Activated T-helper 17 cell treated with anti-CD3 and anti-CD28 coated beads, Interleukin-2, amount 50 U/mL, for 72 hours (primary cell): ENCODE results near the gene TREML4. TPM values are rescaled to one million over a fixed set of nuclear protein-coding genes. Genes with fewer than 3 reads are reported as not detected.

ENCODE experiments used
- ATAC-seq: fragments of 150-1000 bp; cut with Tn5 transposase; replicated peaks from 2 replicates; pipeline ENCODE4 v1.10.0; 2021; ENCODE audit warnings: mild to moderate bottlenecking, moderate library complexity
- H3K27ac Mint-ChIP-seq: one replicate; pipeline ENCODE4 v1.8.0; 2022; ENCODE audit warnings: mixed read lengths
- H3K27me3 Mint-ChIP-seq: one replicate; pipeline ENCODE4 v1.8.0; 2022; ENCODE audit warnings: mixed read lengths
- H3K36me3 Mint-ChIP-seq: one replicate; pipeline ENCODE4 v1.8.0; 2022; ENCODE audit warnings: low read depth, mild to moderate bottlenecking, mixed read lengths
- H3K4me1 Mint-ChIP-seq: one replicate; pipeline ENCODE4 v1.8.0; 2022; ENCODE audit warnings: mixed read lengths
- H3K4me3 Mint-ChIP-seq: one replicate; pipeline ENCODE4 v1.8.0; 2022; ENCODE audit warnings: mild to moderate bottlenecking, mixed read lengths
- H3K9me3 Mint-ChIP-seq: one replicate; pipeline ENCODE4 v1.8.0; 2022; ENCODE audit warnings: mixed read lengths
- total RNA-seq, 2 donors: library from RNA; stranded (reverse); gene quantifications; one replicate each; pipeline ENCODE4 v1.2.3, GENCODE V29; 2022

The TREML4 gene
- total RNA-seq, 2 donors from 2014 or later, result not detected

- no peak overlapping the region for H3K27ac Mint-ChIP-seq
- H3K4me3 Mint-ChIP-seq, result no peak overlapping the region
- H3K36me3 Mint-ChIP-seq, result no peaks in the 10 kb centered on the region
- peaks cover 3% of the 10 kb centered on the region for H3K4me1 Mint-ChIP-seq
- peaks cover 5% of the 10 kb centered on the region for H3K27me3 Mint-ChIP-seq
- peaks cover 4% of the 10 kb centered on the region for H3K9me3 Mint-ChIP-seq
- ATAC-seq, result no peak
Measured at GRCh38 chr6:41255110-41255509, 27.0 kb downstream of the TREML4 start.

DNA sequence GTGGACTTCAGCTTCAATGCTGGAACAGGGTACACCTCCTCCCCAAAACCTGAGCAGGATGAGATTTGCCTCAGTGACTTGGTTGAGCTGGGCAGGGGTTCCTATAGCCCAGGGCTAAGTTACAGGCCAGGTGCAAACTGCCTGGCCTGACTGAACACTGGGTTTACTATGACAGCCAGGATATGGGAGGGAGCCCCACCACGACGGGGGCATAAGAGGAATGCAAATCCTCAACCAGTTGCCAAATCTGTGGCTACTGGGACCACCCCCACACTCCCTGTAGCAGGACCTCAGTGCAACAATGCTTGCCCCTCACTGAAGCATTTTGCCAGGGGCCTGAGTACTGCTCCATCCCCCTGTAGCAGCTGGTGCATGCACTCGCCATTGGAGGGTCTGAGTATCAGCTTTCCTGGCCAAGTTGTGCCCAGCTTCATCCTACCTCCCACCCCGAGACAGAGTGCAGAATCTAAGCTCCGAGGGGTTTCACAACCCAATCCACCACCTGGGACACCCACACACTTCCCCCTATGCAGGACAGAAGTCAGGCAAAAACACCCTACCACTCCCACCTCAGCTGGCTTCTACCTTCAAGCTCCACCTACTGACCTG, 27.6 kb downstream of the TREML4 start:
- no peaks in the 10 kb centered on the region for H3K36me3 Mint-ChIP-seq
- H3K9me3 Mint-ChIP-seq, result peaks cover 4% of the 10 kb centered on the region
- no peak overlapping the region for H3K4me3 Mint-ChIP-seq
- peaks cover 3% of the 10 kb centered on the region for H3K4me1 Mint-ChIP-seq
- no peak for ATAC-seq
- no peak overlapping the region for H3K27ac Mint-ChIP-seq
- H3K27me3 Mint-ChIP-seq, result peaks cover 5% of the 10 kb centered on the region

GRCh38 chr6:41256383-41256782, 28.2 kb downstream of the TREML4 start:
- Mint-ChIP-seq H3K4me3 (no peak overlapping the region), H3K9me3 (peaks cover 4% of the 10 kb centered on the region), H3K4me1 (peaks cover 3% of the 10 kb centered on the region), H3K27me3 (peaks cover 5% of the 10 kb centered on the region), H3K36me3 (no peaks in the 10 kb centered on the region), H3K27ac (no peak overlapping the region)
- ATAC-seq, result no peak

- no peak overlapping the region for H3K4me3 Mint-ChIP-seq
- peaks cover 1% of the 10 kb centered on the region for H3K27me3 Mint-ChIP-seq
- H3K27ac Mint-ChIP-seq, result no peak overlapping the region
- H3K4me1 Mint-ChIP-seq, result peaks cover 3% of the 10 kb centered on the region
- H3K36me3 Mint-ChIP-seq, result no peaks in the 10 kb centered on the region
- peaks cover 12% of the 10 kb centered on the region for H3K9me3 Mint-ChIP-seq
- no peak for ATAC-seq
Measured at GRCh38 chr6:41257369-41258195, 29.4 kb downstream of the TREML4 start.

DNA sequence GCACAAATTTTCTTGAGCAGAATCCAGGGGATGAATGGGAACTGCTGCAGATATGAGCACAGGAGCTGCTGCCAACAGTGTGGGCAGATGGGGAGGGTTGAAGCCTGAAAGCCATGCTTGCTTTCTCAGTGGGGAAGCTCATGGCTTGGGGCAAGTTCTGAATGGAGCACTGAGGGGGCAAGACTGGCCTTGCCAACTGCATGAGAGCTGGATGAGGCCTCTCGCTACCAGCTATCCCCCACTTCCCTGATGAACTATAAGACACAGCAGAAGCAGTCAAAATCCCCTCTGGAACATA, 30.0 kb downstream of the TREML4 start:
- Mint-ChIP-seq H3K9me3 (peaks cover 12% of the 10 kb centered on the region), H3K27ac (no peak overlapping the region), H3K27me3 (no peaks in the 10 kb centered on the region), H3K36me3 (no peaks in the 10 kb centered on the region), H3K4me1 (peaks cover 3% of the 10 kb centered on the region), H3K4me3 (no peak overlapping the region)
- no peak for ATAC-seq

GRCh38 chr6:41262401-41262800, 34.3 kb downstream of the TREML4 start:
- Mint-ChIP-seq H3K27me3 (no peaks in the 10 kb centered on the region), H3K27ac (no peak overlapping the region), H3K4me1 (no peaks in the 10 kb centered on the region), H3K9me3 (peaks cover 12% of the 10 kb centered on the region), H3K4me3 (no peak overlapping the region), H3K36me3 (no peaks in the 10 kb centered on the region)
- ATAC-seq, result no peak

DNA sequence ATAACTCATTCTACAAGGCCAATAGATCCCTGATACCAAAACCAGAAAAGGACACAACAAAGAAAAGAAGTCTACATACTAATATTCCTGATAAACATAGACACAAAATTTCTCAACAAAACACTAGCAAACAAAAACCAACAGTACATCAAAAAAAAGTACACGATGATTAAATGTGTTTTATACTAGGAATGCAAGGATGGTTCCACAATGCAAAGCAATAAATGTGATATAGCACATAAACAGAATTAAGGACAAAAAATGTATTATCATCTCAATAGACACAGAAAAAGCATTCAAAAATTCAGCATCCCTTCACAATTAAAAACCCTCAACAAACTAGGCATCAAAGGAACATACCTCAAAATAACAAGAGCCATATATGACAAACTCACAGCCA, 35.1 kb downstream of the TREML4 start:
- H3K9me3 Mint-ChIP-seq, result peaks cover 12% of the 10 kb centered on the region
- no peaks in the 10 kb centered on the region for H3K36me3 Mint-ChIP-seq
- no peak overlapping the region for H3K27ac Mint-ChIP-seq
- no peaks in the 10 kb centered on the region for H3K4me1 Mint-ChIP-seq
- no peak for ATAC-seq
- no peaks in the 10 kb centered on the region for H3K27me3 Mint-ChIP-seq
- no peak overlapping the region for H3K4me3 Mint-ChIP-seq

DNA sequence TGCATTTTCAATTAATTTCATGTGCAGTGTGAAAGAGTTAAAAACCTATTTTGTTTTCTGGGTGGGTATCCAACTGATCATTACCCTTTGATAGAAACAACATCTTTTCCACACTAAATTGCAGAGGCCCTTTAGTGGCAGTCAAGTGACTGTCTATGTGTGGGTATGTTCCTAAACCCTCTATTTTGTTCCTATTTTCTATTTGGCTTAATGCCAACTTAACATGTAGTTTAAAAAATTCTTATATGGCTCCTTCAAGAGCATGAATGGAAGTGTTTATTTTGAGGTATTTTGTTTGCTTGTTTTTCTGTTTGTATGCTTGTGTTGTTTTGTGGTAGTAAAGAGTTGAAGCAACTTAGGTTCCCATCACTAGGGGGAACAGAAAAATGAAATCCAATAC, 38.4 kb downstream of the TREML4 start:
- H3K4me3 Mint-ChIP-seq, result no peak overlapping the region
- H3K27ac Mint-ChIP-seq, result no peak overlapping the region
- no peak for ATAC-seq
- H3K36me3 Mint-ChIP-seq, result no peaks in the 10 kb centered on the region
- peaks cover 7% of the 10 kb centered on the region for H3K9me3 Mint-ChIP-seq
- no peaks in the 10 kb centered on the region for H3K4me1 Mint-ChIP-seq
- H3K27me3 Mint-ChIP-seq, result no peaks in the 10 kb centered on the region

GRCh38 chr6:41268478-41268877, 40.3 kb downstream of the TREML4 start:
- ATAC-seq, result no peak
- Mint-ChIP-seq H3K9me3 (no peaks in the 10 kb centered on the region), H3K4me3 (no peak overlapping the region), H3K36me3 (no peaks in the 10 kb centered on the region), H3K27ac (no peak overlapping the region), H3K4me1 (no peaks in the 10 kb centered on the region), H3K27me3 (no peaks in the 10 kb centered on the region)

- ATAC-seq, result no peak
- no peaks in the 10 kb centered on the region for H3K36me3 Mint-ChIP-seq
- no peaks in the 10 kb centered on the region for H3K27me3 Mint-ChIP-seq
- H3K9me3 Mint-ChIP-seq, result no peaks in the 10 kb centered on the region
- H3K4me3 Mint-ChIP-seq, result no peak overlapping the region
- no peaks in the 10 kb centered on the region for H3K4me1 Mint-ChIP-seq
- no peak overlapping the region for H3K27ac Mint-ChIP-seq
Measured at GRCh38 chr6:41269166-41269565, 41.0 kb downstream of the TREML4 start.

- no peaks in the 10 kb centered on the region for H3K4me1 Mint-ChIP-seq
- no peak overlapping the region for H3K4me3 Mint-ChIP-seq
- no peak for ATAC-seq
- no peak overlapping the region for H3K27ac Mint-ChIP-seq
- no peaks in the 10 kb centered on the region for H3K27me3 Mint-ChIP-seq
- H3K36me3 Mint-ChIP-seq, result no peaks in the 10 kb centered on the region
- no peaks in the 10 kb centered on the region for H3K9me3 Mint-ChIP-seq
Measured at GRCh38 chr6:41269716-41270115, 41.6 kb downstream of the TREML4 start.

DNA sequence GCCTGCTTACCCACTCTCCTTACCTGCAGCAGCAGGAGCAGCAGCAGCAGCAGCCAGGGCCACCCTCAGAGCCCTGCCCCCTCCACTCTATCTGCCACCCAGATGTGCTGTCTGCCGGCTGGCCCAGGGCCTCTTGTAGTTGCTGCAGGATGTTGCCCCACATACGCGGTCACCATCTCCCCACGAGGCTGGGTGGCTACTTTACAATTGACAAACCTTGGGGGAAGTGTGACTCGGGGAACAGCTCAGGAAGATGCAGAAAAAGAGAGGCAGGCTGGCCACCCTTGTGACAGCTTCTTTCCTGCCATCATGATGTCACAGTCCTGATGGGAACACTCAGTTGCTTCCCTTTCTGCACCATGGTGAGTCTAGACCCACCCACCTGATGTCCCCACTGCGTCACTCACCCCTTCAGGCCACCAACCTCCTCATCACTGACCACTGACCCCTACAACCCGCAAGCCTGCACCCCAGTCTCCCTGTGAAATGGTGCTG, 43.8 kb downstream of the TREML4 start:
- H3K9me3 Mint-ChIP-seq, result no peaks in the 10 kb centered on the region
- H3K36me3 Mint-ChIP-seq, result no peaks in the 10 kb centered on the region
- no peak overlapping the region for H3K27ac Mint-ChIP-seq
- no peaks in the 10 kb centered on the region for H3K4me1 Mint-ChIP-seq
- H3K4me3 Mint-ChIP-seq, result no peak overlapping the region
- ATAC-seq, result no peak
- no peaks in the 10 kb centered on the region for H3K27me3 Mint-ChIP-seq

GRCh38 chr6:41272591-41273240, 44.6 kb downstream of the TREML4 start:
- H3K27ac Mint-ChIP-seq, result no peak overlapping the region
- H3K4me3 Mint-ChIP-seq, result no peak overlapping the region
- ATAC-seq, result no peak
- H3K36me3 Mint-ChIP-seq, result no peaks in the 10 kb centered on the region
- H3K27me3 Mint-ChIP-seq, result no peaks in the 10 kb centered on the region
- H3K4me1 Mint-ChIP-seq, result no peaks in the 10 kb centered on the region
- no peaks in the 10 kb centered on the region for H3K9me3 Mint-ChIP-seq

DNA sequence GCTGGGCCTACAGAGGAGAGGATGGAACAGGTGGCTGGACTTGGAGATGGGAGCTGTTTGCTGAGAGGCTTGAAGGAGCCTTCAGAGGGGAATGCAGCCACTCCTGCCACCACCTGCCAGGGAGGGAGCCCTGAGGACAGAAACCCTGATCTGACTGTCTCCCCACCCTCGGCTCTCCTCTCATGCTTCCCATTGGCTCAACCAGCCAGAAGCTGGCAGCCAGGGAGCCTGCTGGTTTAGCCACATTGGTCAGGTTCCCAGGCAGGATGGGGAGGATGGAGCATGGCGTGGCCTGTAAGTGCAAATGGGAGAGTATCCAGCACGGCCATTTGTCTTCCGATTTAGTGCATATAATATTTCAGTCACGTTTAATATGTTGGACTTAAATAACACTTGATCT, 45.6 kb downstream of the TREML4 start:
- Mint-ChIP-seq H3K27me3 (no peaks in the 10 kb centered on the region), H3K9me3 (no peaks in the 10 kb centered on the region), H3K27ac (no peak overlapping the region), H3K4me3 (no peak overlapping the region), H3K36me3 (no peaks in the 10 kb centered on the region), H3K4me1 (no peaks in the 10 kb centered on the region)
- no peak for ATAC-seq

GRCh38 chr6:41274256-41274655, 46.1 kb downstream of the TREML4 start:
- Mint-ChIP-seq H3K9me3 (no peaks in the 10 kb centered on the region), H3K4me3 (no peak overlapping the region), H3K27me3 (no peaks in the 10 kb centered on the region), H3K36me3 (no peaks in the 10 kb centered on the region), H3K4me1 (peaks cover 4% of the 10 kb centered on the region), H3K27ac (no peak overlapping the region)
- ATAC-seq, result no peak
